GM12878 (cell line): ENCODE data around the gene RIPOR1.

Experiments
- KAT2A ChIP-seq: conservative IDR thresholded peaks from 2 replicates; pipeline ENCODE4 v1.6.1; 2011; ENCODE audit warnings: low read depth, low read length; ENCODE audit not compliant: control insufficient read depth
- NFXL1 ChIP-seq: fragments of 450-650 bp; IDR thresholded peaks from 2 replicates; pipeline ENCODE4 v1.6.1; 2017; ENCODE audit warnings: antibody characterized with exemption, mild to moderate bottlenecking, borderline replicate concordance
- POLR2AphosphoS5 ChIP-seq: IDR thresholded peaks from 2 replicates; pipeline ENCODE4 v1.6.1; 2011; ENCODE audit warnings: mild to moderate bottlenecking, low read length, inconsistent platforms
- PRDM15 ChIP-seq: fragments of 450-650 bp; formaldehyde crosslinking; IDR thresholded peaks from 2 replicates; pipeline ENCODE4 v1.4.0; 2020; ENCODE audit warnings: mild to moderate bottlenecking, moderate library complexity
- RAD21 ChIP-seq: IDR thresholded peaks from 2 replicates; pipeline ENCODE4 v1.6.1; 2011; ENCODE audit warnings: mild to moderate bottlenecking, low read depth, low read length, moderate library complexity; ENCODE audit not compliant: insufficient read depth

- TF ChIP-seq PRDM15 (CRISPR knock-in tag) (no peak), POLR2AphosphoS5 (no peak), RAD21 (no peak), NFXL1 (no peak), KAT2A (no peak)
Observed at GRCh38 chr16:67537636-67538591, 9.3 kb downstream of the RIPOR1 start.
